LHCN-M2 (cell line): ENCODE results near the gene POLN. TPM values are rescaled to one million over a fixed set of nuclear protein-coding genes. Genes with fewer than 3 reads are reported as not detected.

Experiments
- DNase-seq: peaks from one replicate; pipeline ENCODE4 v3.0.0-alpha.2; 2012; ENCODE audit warnings: low read depth
- total RNA-seq: library from RNA; depleted of rRNA; stranded (reverse); fragments of >200 nt; gene quantifications from 2 replicates; pipeline ENCODE4 v1.2.3, GENCODE V29; 2014

The POLN gene
- total RNA-seq, 1 experiment from 2014 or later: 2.1 TPM

GRCh38 chr4:2059726-2060602 is 182.0 kb downstream of the POLN start:
- no peak for DNase-seq

DNA sequence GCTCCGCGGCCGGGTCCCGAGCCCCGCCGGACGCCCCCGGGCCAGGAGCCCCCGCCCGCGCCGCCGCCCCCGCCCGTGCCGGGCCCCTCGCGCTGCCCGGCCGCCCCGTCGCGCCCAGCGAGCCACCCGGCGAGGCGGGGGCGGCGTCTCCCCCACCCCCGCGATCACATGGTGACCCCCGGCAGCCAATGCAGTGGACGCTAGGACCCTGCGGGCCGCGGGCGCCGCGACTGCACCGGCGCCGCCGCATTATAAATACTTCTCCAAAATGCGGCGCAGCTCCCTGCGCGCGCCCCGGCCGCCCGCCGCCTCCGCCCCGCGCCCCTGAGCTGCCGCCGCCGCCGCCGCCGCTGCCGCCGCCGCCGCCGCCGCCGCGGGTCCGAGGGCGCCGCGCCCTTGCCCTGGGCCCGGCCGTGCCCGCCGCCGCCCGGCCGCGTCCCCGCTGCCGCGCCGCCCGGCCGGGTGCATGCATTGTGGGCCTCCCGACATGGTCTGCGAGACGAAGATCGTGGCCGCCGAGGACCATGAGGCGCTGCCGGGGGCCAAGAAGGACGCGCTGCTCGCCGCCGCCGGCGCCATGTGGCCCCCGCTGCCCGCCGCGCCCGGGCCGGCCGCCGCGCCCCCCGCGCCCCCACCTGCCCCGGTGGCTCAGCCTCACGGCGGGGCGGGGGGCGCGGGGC is 182.7 kb downstream of the POLN start, which contains the start of gene NAT8L:
TSS of gene NAT8L (plus strand) at position 282 of the 680 bp plus-strand sequence. CDS start at position 467, 185 bp downstream.
- peak; percentile 36 for DNase-seq

DNA sequence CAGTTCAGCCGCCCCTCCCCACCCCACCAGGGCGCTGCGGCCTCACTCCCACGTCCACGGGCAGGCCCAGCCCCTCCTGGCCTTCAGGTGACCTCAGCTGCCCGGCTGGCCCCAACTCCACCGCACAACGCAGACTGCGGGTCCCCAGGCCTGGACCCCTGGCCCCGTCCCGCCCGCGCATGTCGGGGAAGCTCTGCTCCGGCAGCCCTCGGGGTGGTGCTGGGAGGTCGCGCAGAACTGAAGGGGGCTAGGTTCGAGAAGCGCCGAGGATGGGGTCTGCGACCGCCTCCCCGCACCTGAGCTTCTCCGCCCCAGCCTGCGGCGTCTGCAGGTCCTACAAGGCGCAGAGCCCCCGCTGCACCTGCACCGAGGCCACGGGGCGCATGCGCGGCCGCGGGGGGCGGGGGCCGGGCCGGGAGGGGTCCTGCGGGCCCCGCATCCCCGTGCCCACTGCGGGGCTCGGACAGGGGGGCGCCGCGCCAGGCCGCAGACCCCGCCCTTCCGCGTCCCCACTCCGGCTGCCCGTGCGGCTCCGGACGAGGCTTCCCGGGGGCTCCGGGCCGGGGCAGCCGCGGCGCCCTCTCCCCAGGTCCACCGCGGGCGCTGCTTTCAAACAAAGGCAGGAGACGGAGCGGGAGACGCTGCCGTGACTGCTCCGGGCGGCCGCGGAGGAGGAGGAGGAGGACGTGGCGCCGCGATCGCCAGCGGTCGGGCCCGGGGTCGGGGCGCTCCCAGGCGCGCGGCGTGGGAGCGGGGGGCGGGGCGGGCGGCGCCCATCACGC is 183.5 kb downstream of the POLN start:
- no peak for DNase-seq

GRCh38 chr4:2057382-2058065 is 184.4 kb downstream of the POLN start:
- no peak for DNase-seq

GRCh38 chr4:2054217-2054616 is 187.7 kb downstream of the POLN start:
- no peak for DNase-seq

DNA sequence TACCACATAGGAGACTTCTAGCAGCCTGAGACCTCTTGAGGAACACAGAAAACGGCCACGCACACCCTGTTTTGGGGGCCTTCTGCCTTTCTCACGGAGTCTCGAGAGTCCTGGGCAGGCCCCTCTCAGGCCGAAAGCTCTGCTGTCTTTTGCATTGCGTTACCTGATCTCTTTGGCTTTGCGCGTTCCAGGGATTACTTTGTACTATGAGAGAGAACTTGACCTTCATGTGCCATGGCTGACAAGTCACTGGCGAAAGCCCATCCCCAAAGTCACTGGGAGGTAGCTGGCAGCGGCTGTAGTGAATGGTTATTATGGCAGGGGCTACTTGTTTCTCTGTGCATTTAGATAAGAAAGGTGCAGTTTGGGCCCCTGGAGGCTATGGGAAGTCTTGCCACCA is 190.8 kb downstream of the POLN start:
- no peak for DNase-seq

- no peak for DNase-seq
Observed at GRCh38 chr4:2049811-2050210, 192.1 kb downstream of the POLN start.

- no peak for DNase-seq
Observed at GRCh38 chr4:2049381-2049780, 192.5 kb downstream of the POLN start.

DNA sequence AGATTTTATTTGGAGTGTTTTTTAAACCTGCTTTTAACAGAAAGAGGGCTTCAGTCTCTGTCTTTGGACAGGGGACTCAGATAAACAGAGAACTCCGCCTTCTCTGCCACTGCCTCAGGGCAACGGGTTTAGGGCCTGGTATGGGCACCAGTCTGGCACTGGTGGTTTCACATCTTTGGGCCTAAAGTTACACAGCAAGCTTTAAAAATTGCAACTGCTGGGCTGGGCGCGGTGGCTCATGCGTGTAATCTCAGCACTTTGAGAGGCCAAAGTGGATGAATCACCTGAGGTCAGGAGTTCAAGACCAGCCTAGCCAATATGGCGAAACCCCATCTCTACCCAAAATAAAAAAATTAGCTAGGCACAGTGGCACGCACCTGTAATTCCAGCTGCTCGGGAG is 193.1 kb downstream of the POLN start:
- peak; percentile 32 for DNase-seq

- DNase-seq: no peak
Observed at GRCh38 chr4:2047781-2048581, 193.9 kb downstream of the POLN start.

GRCh38 chr4:2047031-2047660 is 194.8 kb downstream of the POLN start:
- no peak for DNase-seq

- DNase-seq: no peak
Observed at GRCh38 chr4:2046031-2046961, 195.6 kb downstream of the POLN start.

GRCh38 chr4:2045518-2045951 is 196.4 kb downstream of the POLN start:
- DNase-seq: no peak

GRCh38 chr4:2044542-2045517 is 197.1 kb downstream of the POLN start:
- no peak for DNase-seq

- DNase-seq: no peak
Observed at GRCh38 chr4:2044119-2044485, 197.8 kb downstream of the POLN start.

DNA sequence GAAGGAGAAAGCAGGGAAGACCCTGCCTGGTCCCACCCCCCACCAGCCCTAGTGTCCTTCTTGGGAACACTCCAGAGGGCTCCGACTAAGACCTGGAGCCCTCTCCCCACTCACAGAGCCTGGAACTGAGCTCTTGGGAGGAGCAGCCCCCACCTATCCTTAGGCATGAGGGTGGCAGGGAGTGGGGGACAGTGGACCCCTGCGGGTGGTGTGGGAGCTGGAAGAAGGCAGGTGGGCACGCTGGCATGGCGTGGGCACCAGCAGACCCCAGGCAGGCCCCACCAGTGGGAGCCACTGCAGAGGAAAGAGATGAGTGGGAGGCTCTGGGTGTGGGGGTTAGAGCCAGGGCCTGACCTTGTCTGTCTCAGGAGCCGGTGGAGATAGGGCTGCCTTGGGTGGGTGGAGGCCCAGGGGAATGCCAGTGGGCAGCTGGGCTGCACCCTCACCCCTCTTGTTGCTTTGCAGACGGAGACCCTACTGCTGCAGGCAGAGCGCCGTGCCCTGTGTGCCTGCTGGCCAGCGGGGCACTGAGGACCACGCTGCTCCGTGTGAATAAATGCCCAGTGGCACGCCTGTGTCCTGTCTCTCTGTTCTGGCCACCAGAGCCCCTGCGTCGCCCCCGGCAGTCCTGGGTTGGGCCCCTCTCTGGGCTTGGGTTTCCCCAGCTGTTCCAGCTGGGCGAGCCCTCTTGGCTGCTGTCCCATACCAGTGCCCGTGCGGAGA is 198.4 kb downstream of the POLN start:
- DNase-seq: no peak

GRCh38 chr4:2042947-2043395 is 198.9 kb downstream of the POLN start:
- no peak for DNase-seq
